PFSK-1 (cell line): ENCODE results near the gene WDR54.

Experiments
- FOXP2 ChIP-seq: optimal IDR thresholded peaks from 2 replicates; pipeline ENCODE3; 2011; ENCODE audit warnings: borderline replicate concordance, control low read depth, inconsistent platforms; ENCODE audit not compliant: insufficient read depth; ENCODE audit errors: extremely low read length, extremely low read depth
- POLR2AphosphoS5 ChIP-seq: IDR thresholded peaks from 2 replicates; pipeline ENCODE4 v1.6.1; 2012; ENCODE audit warnings: low read depth, mild to moderate bottlenecking, control low read depth, low read length, moderate library complexity
- REST ChIP-seq, 2 experiments: IDR thresholded peaks; 2 replicates each; pipeline versions ENCODE4 v1.6.1 to v1.8.0; 2011 to 2012; ENCODE audit warnings: low read depth in 2 of 2, low read length in 2 of 2, control low read depth in 1 of 2, inconsistent platforms in 1 of 2, mild to moderate bottlenecking in 1 of 2, moderate library complexity in 1 of 2; ENCODE audit not compliant: insufficient read depth in 1 of 2

- TF ChIP-seq POLR2AphosphoS5 (no peak), REST (IDR thresholded peaks at IDR 0.05; ENCODE audit: insufficient read depth in 1 of 2, low read depth in 2 of 2, low read length in 2 of 2) (no peak), FOXP2 (no peak)
Measured at GRCh38 chr2:74407682-74408081, 13.8 kb upstream of the WDR54 start.
